ENCODE results near the gene CNFN.

- TF ChIP-seq CTCF (conservative IDR thresholded peaks at IDR 0.05 in 1 of 2, IDR thresholded peaks at IDR 0.05 in 1 of 2; ENCODE audit: extremely low read depth in 1 of 2, insufficient read depth in 1 of 2, low read depth in 1 of 2, low read length in 2 of 2) (no peak), EZH2 (IDR thresholded peaks at IDR 0.05; ENCODE audit: borderline replicate concordance, low read length) (no peak)
These were observed 37.5 kb downstream of the CNFN start for GRCh38 chr19:42352301-42353259.
